ENCODE measurements around the gene SLC22A16.

- TF ChIP-seq CTCF (IDR thresholded peaks at IDR 0.05 in 2 of 3, conservative IDR thresholded peaks at IDR 0.05 in 1 of 3; ENCODE audit: borderline replicate concordance in 1 of 3, insufficient read depth in 1 of 3, low read depth in 2 of 3, low read length in 2 of 3) (no peak), CEBPB (IDR thresholded peaks at IDR 0.05; ENCODE audit: low read depth) (no peak), ZNF274 (IDR thresholded peaks at IDR 0.05; ENCODE audit: low read depth, low read length) (no peak), JUND (IDR thresholded peaks at IDR 0.05) (no peak), ATF3 (IDR thresholded peaks at IDR 0.05) (no peak), SIN3A (IDR thresholded peaks at IDR 0.05; ENCODE audit: low read depth) (no peak), EZH2 (IDR thresholded peaks at IDR 0.05) (no peak), SP1 (IDR thresholded peaks at IDR 0.05; ENCODE audit: low read depth) (no peak), FOSL1 (IDR thresholded peaks at IDR 0.05; ENCODE audit: low read depth) (no peak), POLR2A (IDR thresholded peaks at IDR 0.05; ENCODE audit: borderline replicate concordance, extremely low read depth, insufficient read depth, insufficient read length) (no peak)
Measured at GRCh38 chr6:110459137-110459536, 17.3 kb downstream of the SLC22A16 start.

Data from HCT116 (cell line).